Measurements from ENCODE around the gene CCHCR1.
"Not testable (repeated sequence)": the region's sequence is repeated elsewhere in the genome, so short reads cannot be mapped to it uniquely, and the experiment has no call there.

The CCHCR1 gene

DNA sequence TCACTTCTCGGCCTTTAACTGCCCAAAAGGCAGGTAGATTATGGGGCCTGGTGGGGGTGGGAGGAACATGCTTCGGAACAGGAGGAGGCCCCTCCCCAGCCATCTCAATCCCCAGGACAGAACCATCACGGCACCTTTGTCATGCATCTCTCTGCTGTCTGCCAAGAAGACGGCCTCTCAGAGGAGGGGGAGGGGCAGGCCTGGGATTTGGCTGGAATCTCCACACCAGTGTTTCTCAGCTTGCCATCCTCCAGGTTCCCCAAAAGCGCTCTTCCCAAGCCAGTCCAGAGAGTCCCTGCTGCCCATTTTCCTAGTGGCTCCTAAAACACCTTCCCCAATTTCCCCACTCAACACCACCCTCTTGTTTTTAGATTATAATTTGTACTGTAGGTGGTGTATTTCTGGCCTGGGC, 15.4 kb upstream of the CCHCR1 start:
- H3K4me3 Mint-ChIP-seq, result no peak overlapping the region
- peak; percentile 23 for DNase-seq
- peaks cover 3% of the 10 kb centered on the region for H3K9me3 Mint-ChIP-seq
- peaks cover 65% of the 10 kb centered on the region for H3K27me3 Mint-ChIP-seq (ENCODE audit: low read depth, poor library complexity)
- H3K4me1 Mint-ChIP-seq, result peaks cover 28% of the 10 kb centered on the region
- H3K36me3 Mint-ChIP-seq (ENCODE audit: low read depth), result no peaks in the 10 kb centered on the region
- no peak for TF ChIP-seq CTCF (IDR thresholded peaks at IDR 0.05)
- H3K27ac Mint-ChIP-seq, result no peak overlapping the region

GRCh38 chr6:31171931-31172905, 14.6 kb upstream of the CCHCR1 start:
- Mint-ChIP-seq H3K9me3 (peaks cover 3% of the 10 kb centered on the region), H3K36me3 (ENCODE audit: low read depth) (no peaks in the 10 kb centered on the region), H3K4me3 (no peak overlapping the region), H3K27me3 (ENCODE audit: low read depth, poor library complexity) (peaks cover 73% of the 10 kb centered on the region), H3K27ac (no peak overlapping the region), H3K4me1 (peaks cover 28% of the 10 kb centered on the region)
- no peak for DNase-seq
- TF ChIP-seq CTCF (IDR thresholded peaks at IDR 0.05), result no peak

- Mint-ChIP-seq H3K36me3 (ENCODE audit: low read depth) (no peaks in the 10 kb centered on the region), H3K4me1 (peaks cover 28% of the 10 kb centered on the region), H3K4me3 (no peak overlapping the region), H3K27me3 (ENCODE audit: low read depth, poor library complexity) (peaks cover 83% of the 10 kb centered on the region), H3K9me3 (peaks cover 3% of the 10 kb centered on the region), H3K27ac (no peak overlapping the region)
- no peak for DNase-seq
- no peak for TF ChIP-seq CTCF (IDR thresholded peaks at IDR 0.05)
Measured at GRCh38 chr6:31170987-31171671, 13.5 kb upstream of the CCHCR1 start.

DNA sequence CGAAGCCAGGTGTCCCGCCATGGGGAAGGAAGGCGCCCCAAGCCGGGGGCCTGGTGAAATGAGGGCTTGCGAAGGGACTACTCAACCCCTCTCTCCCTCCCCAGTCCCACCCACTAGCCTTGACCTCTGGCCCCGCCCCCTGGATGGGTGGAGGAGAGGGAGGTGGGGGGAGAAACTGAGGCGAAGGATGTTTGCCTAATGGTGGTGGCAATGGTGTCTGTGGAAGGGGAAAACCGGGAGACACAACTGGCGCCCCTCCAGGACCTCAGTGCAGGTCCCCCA, 12.9 kb upstream of the CCHCR1 start, which contains the start of gene POU5F1:
Gene POU5F1, minus strand, starts transcription at position 83 of the 282 bp plus-strand sequence. Its CDS starts 62 bp downstream, at position 21.
- TF ChIP-seq CTCF (IDR thresholded peaks at IDR 0.05), result no peak
- H3K36me3 Mint-ChIP-seq (ENCODE audit: low read depth), result no peaks in the 10 kb centered on the region
- H3K27ac Mint-ChIP-seq, result no peak within 1 kb of the TSS
- no peak for DNase-seq
- peaks cover 87% of the 10 kb centered on the region for H3K27me3 Mint-ChIP-seq (ENCODE audit: low read depth, poor library complexity)
- H3K4me3 Mint-ChIP-seq, result no peak within 1 kb of the TSS
- H3K4me1 Mint-ChIP-seq, result peaks cover 28% of the 10 kb centered on the region
- peaks cover 3% of the 10 kb centered on the region for H3K9me3 Mint-ChIP-seq

DNA sequence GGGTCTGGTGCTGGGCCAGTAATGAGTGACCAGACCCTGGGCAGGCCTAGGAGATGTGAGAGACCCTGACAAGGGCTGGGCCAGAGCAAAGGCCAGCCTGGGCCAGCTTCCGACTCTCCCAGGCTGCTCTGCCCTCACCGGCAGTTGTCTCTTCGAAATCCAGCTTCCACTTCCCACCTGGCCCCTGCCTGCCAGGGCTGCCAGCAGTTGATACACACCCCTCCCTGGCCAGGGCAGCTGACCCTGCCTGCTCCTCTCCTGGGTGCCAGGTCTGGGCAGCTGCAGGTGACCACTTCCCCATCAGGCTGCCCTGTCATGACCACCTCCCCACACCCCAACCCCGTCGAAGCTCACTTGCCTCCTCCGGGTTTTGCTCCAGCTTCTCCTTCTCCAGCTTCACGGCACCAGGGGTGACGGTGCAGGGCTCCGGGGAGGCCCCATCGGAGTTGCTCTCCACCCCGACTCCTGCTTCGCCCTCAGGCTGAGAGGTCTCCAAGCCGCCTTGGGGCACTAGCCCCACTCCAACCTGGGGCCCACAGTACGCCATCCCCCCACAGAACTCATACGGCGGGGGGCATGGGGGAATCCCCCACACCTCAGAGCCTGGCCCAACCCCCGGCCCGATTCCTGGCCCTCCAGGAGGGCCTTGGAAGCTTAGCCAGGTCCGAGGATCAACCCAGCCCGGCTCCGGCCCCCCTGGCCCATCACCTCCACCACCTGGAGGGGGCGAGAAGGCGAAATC, 12.4 kb upstream of the CCHCR1 start:
- not testable (repeated sequence) for H3K9me3 Mint-ChIP-seq; DNase-seq; H3K36me3 Mint-ChIP-seq (ENCODE audit: low read depth); H3K4me3 Mint-ChIP-seq; H3K27ac Mint-ChIP-seq
- Mint-ChIP-seq H3K27me3 (ENCODE audit: low read depth, poor library complexity) (peaks cover 88% of the 10 kb centered on the region), H3K4me1 (peaks cover 28% of the 10 kb centered on the region)
